ENCODE results near the gene TDRD9.

- TF ChIP-seq EZH2 (IDR thresholded peaks at IDR 0.05) (no peak), POLR2AphosphoS5 (IDR thresholded peaks at IDR 0.05; ENCODE audit: borderline replicate concordance, low read depth, low read length) (no peak)
Measured at GRCh38 chr14:103989034-103989433, 60.8 kb downstream of the TDRD9 start.
